ENCODE results near the gene DYNLT1. TPM values are rescaled to one million over a fixed set of nuclear protein-coding genes. Genes with fewer than 3 reads are reported as not detected.

Gene DYNLT1
- total RNA-seq (2011; cell fraction: chromatin; rRNA removed; ENCODE audit: low replicate concordance) = 58.0 and 71.5 TPM in 2 replicates
- 42.2 and 43.2 TPM in 2 replicates for total RNA-seq (2011; cell fraction: nucleolus; rRNA removed)
- total RNA-seq (2011; cell fraction: nucleoplasm; rRNA removed) = 65.8 and 91.8 TPM in 2 replicates
- 42.2 and 50.0 TPM in 2 replicates for total RNA-seq (2014; rRNA removed)
- 70.3 and 75.7 TPM in 2 replicates for total RNA-seq (2014; rRNA removed; fragmentation: Illumina TruSeq; extraction: Trizol)
- 52.8 and 57.3 TPM in 2 replicates for total RNA-seq (2015; rRNA removed; fragmentation: Illumina TruSeq; extraction: Trizol)
- total RNA-seq (2021) = 98.5 and 103 TPM in 2 replicates
- polyA plus RNA-seq (2011; rRNA removed) = 324 and 368 TPM in 2 replicates
- polyA plus RNA-seq (2011; cell fraction: cytosol; rRNA removed) = 189 and 261 TPM in 2 replicates
- 136 and 203 TPM in 2 replicates for polyA plus RNA-seq (2011; cell fraction: nucleus; rRNA removed)
- polyA plus RNA-seq (2012) = 107 and 174 TPM in 2 replicates
- polyA plus RNA-seq (2014; fragmentation: Illumina TruSeq; extraction: Trizol) = 130 TPM in 2 replicates
- polyA plus RNA-seq (2014; fragmentation: Nextera tagmentation; extraction: Ambion mirVana) = 100 to 1,000 TPM; 489 to 583 TPM
- 127 and 142 TPM in 2 replicates for polyA plus RNA-seq (2014; rRNA removed)
- polyA minus RNA-seq (2011; rRNA and poly(A)+ RNA removed) = 150 and 163 TPM in 2 replicates
- polyA minus RNA-seq (2011; cell fraction: cytosol; rRNA and poly(A)+ RNA removed) = 30.3 and 31.2 TPM in 2 replicates
- 17.0 and 23.3 TPM in 2 replicates for polyA minus RNA-seq (2011; cell fraction: nucleus; rRNA and poly(A)+ RNA removed)
- Bru-seq, nascent RNA = percentile 94 among the genes with signal in this experiment
- percentile 85 among the genes with signal in this experiment for BruChase-seq, experiment 1, labeled RNA remaining after a 2-hour chase
- BruChase-seq, experiment 2, labeled RNA remaining after a 6-hour chase = percentile 81 among the genes with signal in this experiment
- long read RNA-seq, experiment 1, transcript DYNLT1-203 (5 exons, 726 nt) = major isoform, 124 of 159 reads
- long read RNA-seq, experiment 1, partial matches to known transcripts = 9 of 159 reads
- long read RNA-seq, experiment 1, other reads (novel, unspliced or antisense) = 26 of 159 reads
- long read RNA-seq, experiment 2, transcript DYNLT1-203 (5 exons, 726 nt) = major isoform, 60 of 72 reads
- long read RNA-seq, experiment 2, partial matches to known transcripts = 4 of 72 reads
- long read RNA-seq, experiment 2, other reads (novel, unspliced or antisense) = 7 of 72 reads
- long read RNA-seq, experiment 3, transcript DYNLT1-203 (5 exons, 726 nt) = major isoform, 70 of 82 reads
- long read RNA-seq, experiment 3, partial matches to known transcripts = 2 of 82 reads
- long read RNA-seq, experiment 3, other reads (novel, unspliced or antisense) = 9 of 82 reads

GRCh38 chr6:158644231-158645063, at the start of gene DYNLT1:
DYNLT1 (minus strand) TSS chr6:158644743; CDS start chr6:158644708, 35 bp downstream.
- WGBS (ENCODE audit: insufficient coverage, low coverage, missing lambda C conversion rate) = under 1% methylated on average over 71 of the region's 81 CpGs
- intact Hi-C loops (cut with micrococcal nuclease) (no loop called here), in situ Hi-C loops (cut with MboI) (no loop called here)
- peaks cover 8 to 11% of the 10 kb centered on the region in 2 experiments; a peak in 3 of 5 replicates for H3K27me3 ChIP-seq (ENCODE audit: control insufficient read depth in 2 of 2, insufficient read depth in 2 of 2, low read length in 2 of 2)
- CTCF ChIA-PET (ENCODE audit: low intra/inter-chr PET ratio) = interaction anchor here (0.6 kb wide), 1 partner anchor 19 kb away, joined by 4 read pairs; no protein-coding TSS in a partner anchor
- H3K4me3 ChIP-seq = peak within 1 kb of the TSS; percentile 93
- peak within 1 kb of the TSS; percentile 96 for H2AFZ ChIP-seq (ENCODE audit: low read depth, low read length)
- no peaks in the 10 kb centered on the region for H3K9me1 ChIP-seq (ENCODE audit: control insufficient read depth, insufficient read depth, low read length)
- peak within 1 kb of the TSS; percentile 94 for H3K27ac ChIP-seq (ENCODE audit: extremely low read depth, low read depth, low read length)
- peaks cover 20 to 23% of the 10 kb centered on the region in 2 experiments; a peak in 4 of 5 replicates for H3K4me1 ChIP-seq (replicated peaks in 1 of 2; ENCODE audit: control insufficient read depth in 2 of 2, insufficient read depth in 2 of 2, low read length in 2 of 2)
- POLR2A ChIA-PET = interaction anchor here (0.7 to 1.9 kb wide), 15 partner anchors 9 to 1048 kb away, joined by 3 to 7 read pairs (median 3); no protein-coding TSS in a partner anchor
- peaks cover 28% of the 10 kb centered on the region; the same call in 2 of the 3 replicates for H3K36me3 ChIP-seq (ENCODE audit: control insufficient read depth, insufficient read depth, low read length)
- peak within 1 kb of the TSS; percentile 86 for H3K4me2 ChIP-seq (ENCODE audit: insufficient read depth, low read length)
- DNase-seq (ENCODE audit: extremely low read depth in 1 of 4, low spot score in 3 of 4) (peak; percentile 95 to 100 (median 98)), FAIRE-seq (peak; percentile 77), ATAC-seq (peak; percentile 92)
- TSS peak; percentile 66 for BruUV-seq (replicated peaks)
- H3K9ac ChIP-seq (ENCODE audit: insufficient read depth in 1 of 2, low read depth in 2 of 2, low read length in 2 of 2) = peak within 1 kb of the TSS; percentile 93 to 99
- H4K20me1 ChIP-seq (replicated peaks; ENCODE audit: control insufficient read depth, insufficient read depth, low read length) = peaks cover 3% of the 10 kb centered on the region; the same call in 1 of the 2 replicates
- H3K9me3 ChIP-seq (replicated peaks; ENCODE audit: control insufficient read depth, insufficient read depth, low read depth, low read length) = no peaks in the 10 kb centered on the region
- peaks cover 44% of the 10 kb centered on the region for H3K79me2 ChIP-seq (ENCODE audit: control insufficient read depth, insufficient read depth, low read length)
- TF ChIP-seq ELF2 (CRISPR knock-in tag; IDR thresholded peaks at IDR 0.05) = no peak
- TF ChIP-seq HDAC2 (IDR thresholded peaks at IDR 0.05) = peak; percentile 71; the same call in 1 of the 2 replicates
- peak; percentile 79 for TF ChIP-seq SAP30 (IDR thresholded peaks at IDR 0.05; ENCODE audit: borderline replicate concordance, insufficient read depth, low read depth, low read length, poor library complexity, severe bottlenecking)
- peak in 1 of 2 experiments; percentile 56; a peak in 1 of 4 replicates for TF ChIP-seq FOXA3 (CRISPR knock-in tag; conservative IDR thresholded peaks at IDR 0.05 in 1 of 2, IDR thresholded peaks at IDR 0.05 in 1 of 2)
- peak; percentile 68 for TF ChIP-seq MXI1 (IDR thresholded peaks at IDR 0.05; ENCODE audit: low read depth, low read length)
- TF ChIP-seq CBX1 (IDR thresholded peaks at IDR 0.05; ENCODE audit: low read depth) = peak; percentile 84; the same call in 1 of the 2 replicates
- TF ChIP-seq CHD1 (IDR thresholded peaks at IDR 0.05; ENCODE audit: low read length) = peak; percentile 90
- peak; percentile 94 for TF ChIP-seq PCBP1 (IDR thresholded peaks at IDR 0.05; ENCODE audit: low read depth, low read length, poor library complexity, severe bottlenecking)
- TF ChIP-seq NCOR1 (IDR thresholded peaks at IDR 0.05) = no peak
- peak; percentile 40; the same call in 1 of the 2 replicates for TF ChIP-seq ESRRA (IDR thresholded peaks at IDR 0.05; ENCODE audit: borderline replicate concordance, low read depth)
- no peak for TF ChIP-seq ID3 (CRISPR knock-in tag; IDR thresholded peaks at IDR 0.05)
- no peak; the same call in 1 of the 2 replicates for TF ChIP-seq ID3 (tag; IDR thresholded peaks at IDR 0.05)
- TF ChIP-seq PTTG1 (tag; IDR thresholded peaks at IDR 0.05; ENCODE audit: low read depth) = no peak
